ENCODE data around the gene ECE1.

DNA sequence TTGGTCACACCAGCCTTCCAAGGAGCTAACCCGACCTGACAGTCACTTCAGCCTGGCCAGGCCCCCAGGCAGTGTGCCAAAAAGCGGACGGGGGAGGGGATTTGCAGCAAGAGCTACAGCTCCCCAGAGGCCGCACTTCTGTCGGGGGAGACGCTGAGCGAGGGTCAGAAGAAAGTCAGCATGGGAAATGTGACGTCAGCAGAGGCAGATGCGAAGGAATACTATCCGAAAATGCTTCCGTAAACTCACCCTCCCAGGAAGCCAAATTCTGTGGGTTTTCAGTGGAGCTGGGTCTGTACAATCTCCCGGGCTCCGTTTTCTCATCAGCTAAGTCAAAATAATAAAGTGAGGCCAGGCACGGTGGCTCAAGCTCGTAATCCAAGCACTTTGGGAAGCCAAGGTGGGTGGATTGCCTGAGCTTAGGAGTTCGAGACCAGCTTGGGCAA lies 28.5 kb upstream of the ECE1 start:
- TF ChIP-seq EZH2phosphoT487 (IDR thresholded peaks at IDR 0.05) = no peak
- no peak for TF ChIP-seq EZH2 (IDR thresholded peaks at IDR 0.05)
- TF ChIP-seq, protein P1, sequence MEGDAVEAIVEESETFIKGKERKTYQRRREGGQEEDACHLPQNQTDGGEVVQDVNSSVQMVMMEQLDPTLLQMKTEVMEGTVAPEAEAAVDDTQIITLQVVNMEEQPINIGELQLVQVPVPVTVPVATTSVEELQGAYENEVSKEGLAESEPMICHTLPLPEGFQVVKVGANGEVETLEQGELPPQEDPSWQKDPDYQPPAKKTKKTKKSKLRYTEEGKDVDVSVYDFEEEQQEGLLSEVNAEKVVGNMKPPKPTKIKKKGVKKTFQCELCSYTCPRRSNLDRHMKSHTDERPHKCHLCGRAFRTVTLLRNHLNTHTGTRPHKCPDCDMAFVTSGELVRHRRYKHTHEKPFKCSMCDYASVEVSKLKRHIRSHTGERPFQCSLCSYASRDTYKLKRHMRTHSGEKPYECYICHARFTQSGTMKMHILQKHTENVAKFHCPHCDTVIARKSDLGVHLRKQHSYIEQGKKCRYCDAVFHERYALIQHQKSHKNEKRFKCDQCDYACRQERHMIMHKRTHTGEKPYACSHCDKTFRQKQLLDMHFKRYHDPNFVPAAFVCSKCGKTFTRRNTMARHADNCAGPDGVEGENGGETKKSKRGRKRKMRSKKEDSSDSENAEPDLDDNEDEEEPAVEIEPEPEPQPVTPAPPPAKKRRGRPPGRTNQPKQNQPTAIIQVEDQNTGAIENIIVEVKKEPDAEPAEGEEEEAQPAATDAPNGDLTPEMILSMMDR (IDR thresholded peaks at IDR 0.05) = no peak
